Measurements from ENCODE around the gene TBC1D25.

The TBC1D25 gene

GRCh38 chrX:48539345-48540027, at the start of gene TBC1D25:
Gene TBC1D25, plus strand, starts transcription at chrX:48539714. Its CDS starts 84 bp downstream, at chrX:48539798.
- peak; percentile 97 for DNase-seq (ENCODE audit: low read depth, low spot score)

- DNase-seq (ENCODE audit: low read depth, low spot score): no peak
Observed at GRCh38 chrX:48489892-48490291, 49.6 kb upstream of the TBC1D25 start.

GRCh38 chrX:48490661-48491060, 48.9 kb upstream of the TBC1D25 start:
- no peak for DNase-seq (ENCODE audit: low read depth, low spot score)

GRCh38 chrX:48491809-48492208, 47.7 kb upstream of the TBC1D25 start:
- DNase-seq (ENCODE audit: low read depth, low spot score): no peak

DNA sequence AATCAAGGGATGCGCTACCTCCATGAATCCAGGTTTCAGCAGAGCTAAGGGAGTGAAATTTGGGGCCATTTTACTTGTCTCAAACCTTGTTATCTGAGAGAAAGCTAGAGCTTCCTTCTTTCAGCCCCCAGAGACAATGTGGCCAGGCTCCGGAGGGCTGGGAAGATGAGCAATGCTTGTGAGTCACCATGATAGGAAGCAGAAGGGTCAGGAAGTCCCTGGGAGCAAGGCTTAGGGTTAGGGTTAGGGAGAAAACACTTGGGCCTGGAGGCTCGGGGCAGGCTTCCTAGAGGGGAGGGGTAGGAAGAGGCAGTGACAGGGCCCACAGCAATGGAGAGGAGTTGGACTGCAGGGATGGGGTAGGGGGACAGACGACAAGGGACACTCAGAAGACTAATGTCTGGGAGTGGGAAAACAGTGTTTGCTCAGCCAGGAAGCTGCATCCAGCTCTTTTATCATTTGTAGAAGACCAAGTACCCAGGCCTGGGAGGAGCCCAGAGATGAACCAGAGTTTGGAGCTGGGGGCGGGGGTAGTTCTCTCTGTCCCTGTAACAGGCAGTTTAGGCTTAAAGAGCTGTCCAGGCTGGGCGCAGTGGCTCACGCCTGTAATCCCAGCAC, 47.1 kb upstream of the TBC1D25 start:
- DNase-seq (ENCODE audit: low read depth, low spot score): no peak

DNA sequence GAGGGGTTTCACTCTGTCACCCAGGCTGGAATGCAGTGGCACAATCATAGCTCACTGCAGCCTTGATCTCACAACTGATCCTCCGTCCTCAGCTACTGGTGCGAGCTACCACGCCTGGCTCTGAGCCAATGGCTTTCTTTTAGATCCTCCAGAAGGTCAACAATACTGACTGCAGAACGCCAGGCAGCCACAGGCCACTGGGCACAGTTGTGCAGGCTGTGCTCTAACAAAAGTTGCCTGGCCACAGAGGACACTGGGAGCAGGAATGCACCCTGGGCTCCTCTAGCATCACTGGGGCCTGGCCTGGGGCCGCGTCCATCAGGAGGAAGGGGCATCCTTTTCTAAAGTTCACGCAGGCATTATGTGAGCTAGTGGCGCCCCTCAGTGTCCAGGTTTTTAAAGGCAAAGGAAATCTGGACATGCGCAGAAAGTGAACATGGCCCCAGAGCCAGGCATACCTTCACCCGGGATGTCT, 45.6 kb upstream of the TBC1D25 start:
- peak; percentile 62 for DNase-seq (ENCODE audit: low read depth, low spot score)

DNA sequence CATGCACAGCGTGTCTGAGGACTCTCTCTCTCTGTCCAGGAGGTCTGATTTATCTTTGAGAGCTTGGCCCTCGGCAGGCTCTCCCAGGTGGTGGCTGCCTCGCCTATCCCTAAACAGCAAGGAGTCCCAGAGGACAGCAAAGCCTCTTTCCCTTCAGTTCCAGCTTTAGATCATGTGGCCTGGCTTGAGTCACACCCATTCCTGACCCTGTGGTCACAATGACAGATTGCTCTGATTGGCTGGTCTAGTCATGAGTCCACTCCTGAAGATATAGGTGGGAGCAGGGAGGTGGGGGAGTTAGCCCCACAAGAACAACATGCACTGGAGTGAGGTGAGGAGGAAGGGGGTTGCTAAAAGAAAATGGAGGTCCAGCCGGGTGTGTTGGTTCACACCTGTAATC, 42.9 kb upstream of the TBC1D25 start:
- no peak for DNase-seq (ENCODE audit: low read depth, low spot score)

- DNase-seq (ENCODE audit: low read depth, low spot score): no peak
Observed at GRCh38 chrX:48497871-48498270, 41.6 kb upstream of the TBC1D25 start.

DNA sequence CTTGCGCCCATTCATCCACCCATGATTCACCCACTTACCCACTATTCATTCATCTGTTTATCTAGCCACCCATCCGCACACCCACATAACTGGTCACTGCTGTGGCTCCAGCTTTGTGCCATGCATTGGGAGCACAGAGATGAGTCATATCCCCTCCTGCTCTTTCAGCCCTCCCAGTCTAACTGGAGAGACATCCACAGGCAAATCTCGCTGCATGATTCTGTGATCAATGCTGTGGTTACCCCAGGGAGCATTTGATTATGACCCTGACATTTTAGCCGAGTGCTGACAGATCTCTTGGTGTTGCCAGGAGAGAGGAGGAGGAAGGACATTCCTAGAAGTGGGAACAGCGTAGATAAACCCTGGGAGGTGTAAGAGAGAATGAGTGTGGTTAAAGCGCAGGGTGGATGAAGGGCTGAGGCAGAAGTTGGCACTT, 41.1 kb upstream of the TBC1D25 start:
- peak; percentile 83 for DNase-seq (ENCODE audit: low read depth, low spot score)

DNA sequence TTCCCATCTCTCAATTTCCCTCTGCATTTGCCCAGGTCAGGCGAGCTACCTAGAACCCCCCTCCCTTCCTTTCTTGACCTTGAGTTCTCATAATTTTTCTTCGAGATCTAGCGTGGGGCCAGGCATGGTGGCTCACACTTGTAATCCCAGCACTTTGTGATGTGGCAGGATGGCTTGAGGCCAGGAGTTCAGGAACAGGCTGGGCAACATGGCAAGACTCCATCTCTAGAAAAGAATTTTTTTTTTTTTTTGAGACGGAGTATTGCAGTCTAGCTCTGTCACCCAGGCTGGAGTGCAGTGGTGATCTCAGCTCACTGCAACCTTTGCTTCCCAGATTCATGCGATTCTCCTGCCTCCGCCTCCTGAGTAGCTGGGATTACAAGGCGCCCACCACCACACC, 35.3 kb upstream of the TBC1D25 start:
- DNase-seq (ENCODE audit: low read depth, low spot score): no peak

DNA sequence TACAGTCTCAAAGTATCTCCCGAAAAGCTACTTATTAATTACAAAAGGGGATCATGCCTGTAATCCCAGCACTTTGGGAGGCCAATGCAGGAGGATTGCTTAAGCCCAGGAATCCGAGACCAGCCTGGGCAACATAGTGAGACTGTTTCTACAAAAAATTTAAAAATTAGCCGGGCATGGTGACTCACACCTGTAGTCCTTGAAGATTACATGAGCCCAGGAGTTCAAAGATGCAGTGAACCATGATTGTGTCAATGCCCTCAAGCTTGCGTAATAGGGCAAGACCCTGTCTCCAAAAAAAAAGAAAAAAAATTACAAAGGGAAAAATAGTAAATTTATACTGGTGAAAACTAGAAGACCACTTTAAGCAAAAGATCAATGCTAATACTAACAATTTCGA, 34.0 kb upstream of the TBC1D25 start:
- DNase-seq (ENCODE audit: low read depth, low spot score): no peak

- DNase-seq (ENCODE audit: low read depth, low spot score): no peak
Observed at GRCh38 chrX:48507246-48507645, 32.3 kb upstream of the TBC1D25 start.

GRCh38 chrX:48508400-48509244, 30.9 kb upstream of the TBC1D25 start, which contains the start of gene PORCN:
Gene PORCN, plus strand, starts transcription at chrX:48508992. Its CDS starts 829 bp downstream, at chrX:48509821.
- DNase-seq (ENCODE audit: low read depth, low spot score): peak; percentile 82

DNA sequence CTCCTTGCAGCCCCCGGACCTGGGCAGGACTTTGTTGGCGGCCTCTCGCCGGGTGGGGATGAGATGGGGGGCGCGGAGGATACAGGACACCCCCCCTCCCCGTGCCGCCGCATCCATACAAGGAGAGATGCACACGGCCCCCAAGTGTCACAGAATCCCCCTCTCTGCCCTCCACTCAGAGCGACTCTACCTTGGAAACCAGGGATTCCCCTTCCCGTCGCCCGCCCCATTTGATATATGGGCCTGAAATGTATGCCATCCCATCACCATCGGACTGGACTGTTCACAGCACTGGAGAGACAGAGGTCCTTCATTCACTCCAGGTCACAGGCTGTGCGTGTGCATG, 30.3 kb upstream of the TBC1D25 start:
- no peak for DNase-seq (ENCODE audit: low read depth, low spot score)

DNA sequence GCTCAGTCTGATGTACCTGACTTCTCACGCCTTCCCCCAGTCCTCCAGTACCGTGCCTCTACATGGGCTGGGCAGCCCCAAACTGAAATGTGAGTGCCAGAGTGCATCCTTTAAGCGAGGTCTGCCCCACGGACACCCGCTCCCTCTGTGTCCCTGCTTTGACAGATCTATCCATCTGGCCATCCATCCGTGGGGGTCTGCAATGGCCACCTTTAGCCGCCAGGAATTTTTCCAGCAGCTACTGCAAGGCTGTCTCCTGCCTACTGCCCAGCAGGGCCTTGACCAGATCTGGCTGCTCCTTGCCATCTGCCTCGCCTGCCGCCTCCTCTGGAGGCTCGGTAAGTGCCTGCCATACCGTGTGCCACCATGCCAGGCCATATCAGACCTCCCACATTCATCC, 29.9 kb upstream of the TBC1D25 start:
- DNase-seq (ENCODE audit: low read depth, low spot score): no peak

- no peak for DNase-seq (ENCODE audit: low read depth, low spot score)
Observed at GRCh38 chrX:48511560-48511959, 28.0 kb upstream of the TBC1D25 start.

- no peak for DNase-seq (ENCODE audit: low read depth, low spot score)
Observed at GRCh38 chrX:48512371-48512935, 27.1 kb upstream of the TBC1D25 start.

- DNase-seq (ENCODE audit: low read depth, low spot score): no peak
Observed at GRCh38 chrX:48513670-48514069, 25.8 kb upstream of the TBC1D25 start.

GRCh38 chrX:48514126-48514806, 25.2 kb upstream of the TBC1D25 start:
- DNase-seq (ENCODE audit: low read depth, low spot score): no peak

- DNase-seq (ENCODE audit: low read depth, low spot score): no peak
Observed at GRCh38 chrX:48514868-48515460, 24.6 kb upstream of the TBC1D25 start.

DNA sequence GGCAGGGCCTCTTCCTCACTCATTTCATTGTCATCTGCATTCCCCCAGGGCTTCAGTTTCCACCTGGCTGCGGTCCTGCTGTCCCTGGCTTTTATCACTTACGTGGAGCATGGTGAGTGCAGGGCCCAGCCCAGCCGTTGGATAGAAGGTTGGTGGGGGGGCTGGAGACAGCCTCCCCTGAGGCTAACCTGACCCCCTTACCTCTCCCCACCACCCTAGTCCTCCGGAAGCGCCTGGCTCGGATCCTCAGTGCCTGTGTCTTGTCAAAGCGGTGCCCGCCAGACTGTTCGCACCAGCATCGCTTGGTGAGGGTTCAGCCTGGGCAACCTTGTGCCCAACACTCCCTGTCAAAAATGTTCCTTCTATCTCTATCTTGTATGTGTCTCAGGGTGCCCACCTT, 23.7 kb upstream of the TBC1D25 start:
- no peak for DNase-seq (ENCODE audit: low read depth, low spot score)

Data from astrocyte of the hippocampus (primary cell).